Fibroblast of lung (primary cell): ENCODE measurements around the gene WAPL.
"Not testable (repeated sequence)": the region's sequence is repeated elsewhere in the genome, so short reads cannot be mapped to it uniquely, and the experiment has no call there.

Source experiments
- CTCF ChIP-seq, 2 donors: IDR thresholded peaks in 1 of 2; conservative IDR thresholded peaks in 1 of 2; 1 replicate in 1 of 2; 2 replicates in 1 of 2; pipeline ENCODE4 v1.5.1; 2011 to 2012; ENCODE audit warnings: low read length in 2 of 2, control low read depth in 1 of 2, inconsistent platforms in 1 of 2, low read depth in 1 of 2, mild to moderate bottlenecking in 1 of 2
- EZH2 ChIP-seq: IDR thresholded peaks from 2 replicates; pipeline ENCODE4 v1.5.1; 2012; ENCODE audit warnings: low read length, control low read depth, mild to moderate bottlenecking; ENCODE audit errors: missing control alignments

- not testable (repeated sequence) for TF ChIP-seq CTCF (conservative IDR thresholded peaks at IDR 0.05 in 1 of 2, IDR thresholded peaks at IDR 0.05 in 1 of 2; ENCODE audit: low read depth in 1 of 2, low read length in 2 of 2); EZH2
These were observed 37.1 kb upstream of the WAPL start for GRCh38 chr10:86558695-86559094.
